NCI-H2227 (cell line): ENCODE results near the gene CYREN.

Experiments
- DNase-seq: peaks from one replicate; lab custom pipeline; 2025; ENCODE audit not compliant: unreplicated experiment; lab: John Stamatoyannopoulos, UW

CYREN gene

GRCh38 chr7:135197906-135198655 is 27.6 kb upstream of the CYREN start:
- DNase-seq: no peak

DNA sequence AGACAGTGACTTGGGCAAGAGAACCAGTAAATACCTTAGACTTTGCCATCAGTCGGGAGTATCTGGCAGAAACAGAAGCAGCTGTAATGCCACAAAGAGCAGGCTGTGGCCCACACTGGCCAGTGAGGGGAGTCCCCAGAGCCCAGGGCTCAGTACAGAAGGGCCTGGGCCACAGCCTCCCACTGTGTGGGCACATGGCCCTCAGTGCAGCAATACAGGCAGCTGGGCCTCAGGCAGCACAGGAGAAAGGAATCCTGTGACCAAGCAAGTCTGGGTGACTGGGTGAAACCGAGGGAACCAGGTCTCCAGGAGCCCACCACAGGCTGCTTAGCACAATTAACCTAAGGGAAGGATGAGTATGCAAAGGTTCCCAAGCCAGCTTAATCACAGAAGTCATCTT is 26.8 kb upstream of the CYREN start:
- no peak for DNase-seq

- DNase-seq: no peak
These were observed 25.6 kb upstream of the CYREN start for GRCh38 chr7:135195968-135196629.

DNA sequence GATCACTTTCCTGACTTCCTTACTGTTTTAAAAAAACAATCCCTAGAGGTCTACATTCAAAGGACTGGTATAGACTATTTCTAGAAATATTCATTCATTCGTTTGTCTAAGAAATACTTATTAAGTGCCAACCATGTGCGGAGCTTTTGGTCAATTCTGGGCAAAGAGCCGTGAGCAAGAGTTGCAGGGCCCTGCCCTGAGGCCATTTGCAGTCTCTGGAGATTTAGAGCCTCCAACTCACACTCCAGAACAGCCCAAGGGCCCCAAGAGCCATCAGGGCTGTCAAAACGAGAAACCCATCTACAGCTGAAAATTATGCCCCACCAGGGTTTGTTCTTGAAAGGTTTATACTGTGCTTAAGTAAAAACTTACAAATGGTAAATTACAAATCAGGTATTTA is 24.6 kb upstream of the CYREN start:
- no peak for DNase-seq

DNA sequence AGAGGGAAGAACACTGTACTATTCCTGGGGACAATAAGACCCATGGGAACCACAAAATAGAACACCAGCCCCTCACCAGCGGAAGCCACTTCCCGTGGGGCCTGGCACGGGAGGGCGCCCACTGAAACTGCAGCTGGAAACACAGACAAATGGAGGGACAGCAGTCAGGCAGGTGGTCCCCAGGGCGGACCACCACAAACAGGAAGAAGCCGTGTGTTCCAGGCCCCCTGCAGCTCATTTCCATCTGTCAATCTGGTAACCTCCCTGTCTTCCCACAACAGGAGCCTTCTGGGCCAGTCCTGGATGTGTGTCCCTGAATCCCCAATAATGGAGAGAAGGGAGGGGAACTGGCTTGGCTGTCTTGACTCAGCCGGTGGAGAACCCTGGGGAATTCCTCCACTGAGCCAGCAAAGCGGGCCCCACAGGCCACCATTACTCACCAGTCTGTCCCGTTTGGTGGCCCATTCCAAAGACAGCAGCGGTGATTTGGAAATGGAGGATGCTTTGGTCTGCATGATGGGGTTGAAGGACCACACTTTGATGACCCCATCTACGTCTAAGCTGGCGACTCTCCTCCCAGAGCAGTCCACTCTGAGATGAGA is 24.1 kb upstream of the CYREN start:
- no peak for DNase-seq

DNA sequence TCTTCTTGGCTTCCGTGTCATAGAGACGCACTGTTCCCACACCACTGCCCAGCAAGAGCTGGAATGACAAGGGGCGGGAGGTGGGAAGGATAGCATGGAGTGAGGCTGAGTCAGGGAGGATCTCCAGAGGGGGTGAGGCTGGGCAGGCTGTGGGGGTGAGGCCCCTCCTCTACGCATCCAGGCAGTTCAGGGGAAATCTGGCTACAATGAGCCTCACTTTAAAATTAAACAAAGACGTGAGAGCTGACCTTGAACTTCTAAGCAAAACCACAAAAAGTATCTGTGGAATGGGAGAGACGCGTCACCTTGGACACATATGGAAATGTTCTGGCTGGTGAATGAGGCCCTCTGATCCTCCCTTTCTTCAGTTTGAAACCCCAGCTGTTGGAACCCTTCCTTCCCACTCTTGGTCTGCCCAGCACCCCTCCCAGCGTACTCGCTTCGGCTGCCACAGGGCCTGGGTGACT is 23.1 kb upstream of the CYREN start:
- DNase-seq: no peak

GRCh38 chr7:135192914-135193536 is 22.5 kb upstream of the CYREN start:
- no peak for DNase-seq

- DNase-seq: no peak
These were observed 20.2 kb upstream of the CYREN start for GRCh38 chr7:135190703-135191102.

DNA sequence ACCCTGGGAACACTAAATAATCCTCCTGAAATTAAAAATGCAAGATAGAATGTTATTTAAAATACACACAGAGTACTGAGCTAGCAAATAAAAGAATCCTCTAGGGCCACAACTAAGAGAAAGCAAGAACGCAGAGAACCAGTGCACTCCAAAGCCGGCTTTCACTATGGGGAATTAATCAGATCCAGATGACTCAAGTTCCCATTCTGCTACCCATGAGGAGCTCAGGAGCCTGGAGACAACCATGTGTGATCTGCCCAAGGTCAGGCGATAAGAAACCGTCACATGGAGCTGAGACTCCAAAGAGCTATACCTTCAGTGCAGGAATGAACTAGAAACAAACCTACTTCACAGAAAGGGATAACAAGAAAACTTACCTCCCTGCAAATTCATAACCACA is 19.5 kb upstream of the CYREN start:
- no peak for DNase-seq

DNA sequence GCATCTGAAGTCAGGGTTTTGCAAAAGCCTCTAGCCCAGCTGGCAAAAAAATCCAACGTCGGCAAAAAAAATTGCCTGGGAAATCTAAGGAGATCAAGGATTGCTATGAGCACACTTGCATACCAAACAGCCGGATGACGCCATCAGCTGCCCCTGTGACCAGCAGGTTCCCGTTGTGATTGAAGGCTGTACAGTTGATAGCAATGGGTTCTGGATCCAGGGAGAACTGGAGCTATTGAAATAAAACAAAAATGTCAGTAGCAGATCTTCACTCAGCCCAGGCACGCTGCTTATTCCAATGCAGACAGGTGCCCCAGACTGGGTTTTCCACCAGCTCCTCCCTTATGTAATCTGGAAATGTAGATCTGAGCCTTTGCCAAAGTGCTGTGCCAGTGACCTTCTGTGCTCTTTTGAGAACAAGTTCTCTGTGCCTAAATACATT is 18.7 kb upstream of the CYREN start:
- DNase-seq: no peak

GRCh38 chr7:135188298-135188984 is 17.9 kb upstream of the CYREN start:
- no peak for DNase-seq

DNA sequence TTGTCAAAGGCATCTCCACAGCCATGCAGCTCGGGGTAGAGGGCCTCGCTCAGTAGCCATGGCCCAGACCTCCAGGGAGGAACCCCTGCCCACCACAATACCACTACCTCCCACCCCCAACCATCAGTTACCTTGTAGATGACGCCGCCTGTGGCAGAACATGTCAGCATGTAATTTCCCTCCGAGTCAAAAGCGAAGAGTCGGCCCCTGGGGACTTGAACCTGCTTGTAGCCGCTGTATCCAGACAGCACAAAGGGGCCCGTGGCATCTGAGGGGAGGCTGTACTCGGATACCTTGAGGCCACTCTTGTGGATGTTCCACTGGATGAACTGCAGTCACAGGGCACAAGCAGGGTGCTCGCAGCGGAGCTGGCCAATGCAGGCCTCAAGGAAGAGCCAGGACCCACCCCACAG is 16.3 kb upstream of the CYREN start:
- DNase-seq: no peak

DNA sequence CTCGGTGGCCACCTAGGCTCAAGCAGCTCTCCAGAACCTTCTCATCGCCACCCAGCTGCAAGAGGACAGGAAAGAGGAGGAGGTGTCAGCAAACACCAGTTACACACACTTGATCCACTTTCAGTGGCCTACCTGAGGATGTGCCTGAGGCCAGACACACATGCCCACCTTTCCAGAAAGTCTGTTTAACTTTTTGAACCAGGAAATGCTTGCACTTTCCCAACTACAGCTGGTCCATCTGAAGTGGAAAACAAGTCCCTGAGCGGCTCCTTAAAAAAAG is 15.7 kb upstream of the CYREN start:
- no peak for DNase-seq

- no peak for DNase-seq
These were observed 15.2 kb upstream of the CYREN start for GRCh38 chr7:135185471-135186260.

GRCh38 chr7:135184254-135184841 is 13.8 kb upstream of the CYREN start:
- DNase-seq: no peak

GRCh38 chr7:135183478-135183877 is 13.0 kb upstream of the CYREN start:
- DNase-seq: no peak

GRCh38 chr7:135181929-135182678 is 11.6 kb upstream of the CYREN start:
- DNase-seq: no peak

- DNase-seq: no peak
These were observed 10.9 kb upstream of the CYREN start for GRCh38 chr7:135181261-135181928.

DNA sequence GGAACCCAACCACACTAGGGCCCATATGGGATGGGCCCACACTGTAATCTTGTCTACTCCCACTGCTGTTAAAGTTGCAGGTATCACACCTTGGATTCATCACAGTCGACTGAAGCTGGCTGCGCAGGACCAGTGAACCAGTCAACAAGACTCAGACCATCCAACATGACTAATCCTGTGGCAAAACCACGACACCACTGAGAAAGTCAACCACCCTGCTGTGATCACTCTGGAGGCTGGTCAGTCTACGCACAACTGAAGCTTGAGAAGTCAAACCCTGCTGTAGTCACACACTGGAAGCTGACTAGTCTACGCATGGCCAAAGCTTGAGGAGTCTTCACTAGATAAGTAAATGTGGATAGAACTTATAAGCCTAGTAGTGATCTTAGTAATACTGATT is 9.6 kb upstream of the CYREN start:
- DNase-seq: no peak
